B cell (primary cell): ENCODE results near the gene AQP10. TPM values are rescaled to one million over a fixed set of nuclear protein-coding genes. Genes with fewer than 3 reads are reported as not detected.
"Not testable (repeated sequence)": the region's sequence is repeated elsewhere in the genome, so short reads cannot be mapped to it uniquely, and the experiment has no call there.

ENCODE experiments used
- ATAC-seq: fragments of 200-7000 bp; cut with Tn5 transposase; one replicate; pipeline ENCODE4 v1.10.0; 2021; ENCODE audit warnings: low read depth, mild to moderate bottlenecking, moderate number of reproducible peaks, moderate library complexity
- CTCF ChIA-PET: fragments of 350-600 bp; sonication (Branson Sonifier 250); formaldehyde crosslinking; loops from one replicate; lab custom pipeline; 2021; ENCODE audit warnings: antibody characterized with exemption, inconsistent platforms; lab: Charles Lee
- POLR2A ChIA-PET: fragments of 350-600 bp; sonication (Branson Sonifier 250); formaldehyde crosslinking; loops from one replicate; lab custom pipeline; 2021; ENCODE audit warnings: antibody characterized with exemption; lab: Charles Lee
- DNase-seq: peaks from one replicate; pipeline ENCODE4 v3.0.0; 2013
- H2AFZ ChIP-seq: 2 replicates; pipeline ENCODE4 v1.6.1; 2012; ENCODE audit warnings: mild to moderate bottlenecking, low read depth, low read length; ENCODE audit not compliant: insufficient read depth, poor library complexity, severe bottlenecking
- H3K27ac ChIP-seq, 2 donors: 1 replicate in 1 of 2; 2 replicates in 1 of 2; pipeline ENCODE4 v1.5.1; 2012 to 2013; ENCODE audit warnings: low read length in 2 of 2, mild to moderate bottlenecking in 2 of 2, moderate library complexity in 1 of 2
- H3K27me3 ChIP-seq, 4 experiments: fragments of 200-600 bp in 1 of 4; sonication (generic) in 1 of 4; replicated peaks in 1 of 4; 1 replicate in 2 of 4; 2 replicates in 2 of 4; pipeline versions ENCODE4 v1.6.1 to v1.7.0; 2013 to 2016; ENCODE audit warnings: low read length in 3 of 4, mild to moderate bottlenecking in 2 of 4, mixed read lengths in 1 of 4, moderate library complexity in 1 of 4; ENCODE audit not compliant: insufficient read depth in 4 of 4, control insufficient read depth in 3 of 4; ENCODE audit errors: control extremely low read depth in 1 of 4
- H3K36me3 ChIP-seq, 2 experiments: replicated peaks in 1 of 2; 1 replicate in 1 of 2; 2 replicates in 1 of 2; pipeline versions ENCODE4 v1.6.1 to v1.7.1; 2013; ENCODE audit warnings: low read length in 1 of 2; ENCODE audit not compliant: insufficient read depth in 2 of 2, control insufficient read depth in 1 of 2; ENCODE audit errors: control extremely low read depth in 1 of 2, extremely low read depth in 1 of 2
- H3K4me1 ChIP-seq, 2 donors: fragments of 200-600 bp in 1 of 2; sonication (generic) in 1 of 2; 1 replicate in 1 of 2; 2 replicates in 1 of 2; pipeline versions ENCODE4 v1.5.1 to v1.6.1; 2013 to 2017; ENCODE audit warnings: low read length in 2 of 2; ENCODE audit not compliant: control insufficient read depth in 2 of 2, insufficient read depth in 2 of 2
- H3K4me2 ChIP-seq: replicated peaks from 2 replicates; pipeline ENCODE3; 2012; ENCODE audit warnings: mild to moderate bottlenecking, low read depth, low read length; ENCODE audit not compliant: poor library complexity, severe bottlenecking
- H3K4me3 ChIP-seq, 5 experiments: fragments of 200-600 bp in 1 of 5; sonication (generic) in 1 of 5; 1 replicate in 3 of 5; 2 replicates in 2 of 5; pipeline versions ENCODE4 v1.5.1 to v1.7.0; 2011 to 2016; ENCODE audit warnings: low read length in 4 of 5, mild to moderate bottlenecking in 4 of 5, low read depth in 2 of 5, control low read depth in 1 of 5, moderate library complexity in 1 of 5; ENCODE audit not compliant: insufficient read depth in 1 of 5; ENCODE audit errors: control extremely low read depth in 1 of 5, extremely low read depth in 1 of 5
- H3K79me2 ChIP-seq: fragments of 200-600 bp; sonication (generic); one replicate; pipeline ENCODE4 v1.6.0; 2016; ENCODE audit warnings: low read length; ENCODE audit not compliant: control insufficient read depth, insufficient read depth
- H3K9ac ChIP-seq: fragments of 200-600 bp; sonication (generic); 2 replicates; pipeline ENCODE4 v1.6.1; 2017; ENCODE audit warnings: mild to moderate bottlenecking, low read length, moderate library complexity
- H3K9me3 ChIP-seq, 3 donors: one replicate each; pipeline versions ENCODE4 v1.6.1 to v1.7.1; 2013; ENCODE audit warnings: low read length in 2 of 3; ENCODE audit not compliant: control insufficient read depth in 2 of 3, insufficient read depth in 1 of 3; ENCODE audit errors: control extremely low read depth in 1 of 3
- H4K20me1 ChIP-seq: 2 replicates; pipeline ENCODE4 v1.6.0; 2012; ENCODE audit warnings: mild to moderate bottlenecking, low read length; ENCODE audit not compliant: insufficient read depth, control insufficient read depth, poor library complexity, severe bottlenecking
- H3K27ac Mint-ChIP-seq: one replicate; pipeline ENCODE4 v1.8.0; 2021; ENCODE audit warnings: mixed read lengths
- H3K27me3 Mint-ChIP-seq: one replicate; pipeline ENCODE4 v1.8.0; 2021; ENCODE audit warnings: mixed read lengths
- H3K4me1 Mint-ChIP-seq: one replicate; pipeline ENCODE4 v1.8.0; 2021; ENCODE audit warnings: mixed read lengths
- H3K4me3 Mint-ChIP-seq: one replicate; pipeline ENCODE4 v1.8.0; 2021; ENCODE audit warnings: mixed read lengths
- H3K9me3 Mint-ChIP-seq: one replicate; pipeline ENCODE4 v1.8.0; 2022; ENCODE audit warnings: mixed read lengths; ENCODE audit not compliant: insufficient read depth
- EZH2 ChIP-seq: IDR thresholded peaks from 2 replicates; pipeline ENCODE4 v1.6.1; 2012; ENCODE audit warnings: borderline replicate concordance, low read depth, mild to moderate bottlenecking, moderate library complexity, low read length; ENCODE audit not compliant: insufficient read depth, poor library complexity, severe bottlenecking
- WGBS: methylation state at CpG from one replicate; pipeline ENCODE4 v1.1.5; 2013; ENCODE audit warnings: missing lambda C conversion rate; ENCODE audit not compliant: insufficient coverage; 5-methylcytosine and 5-hydroxymethylcytosine counted together
- intact Hi-C: fragments of 100-400 bp; cut with micrococcal nuclease; formaldehyde crosslinking; loops from one replicate; pipeline ENCODE4 v1.10.0; 2022
- polyA plus RNA-seq: library from polyadenylated mRNA; depleted of rRNA; stranded (reverse); fragments of >200 nt; gene quantifications from 2 replicates; pipeline ENCODE4 v1.2.3, GENCODE V29; 2012
- total RNA-seq, 2 donors: library from RNA; stranded (reverse); fragments of 120-200 nt in 1 of 2; gene quantifications; 1 replicate in 1 of 2; 2 replicates in 1 of 2; pipeline versions ENCODE4 v1.2.3 to v1.2.4, GENCODE V29; 2013 to 2022
- TF ChIP-seq, protein P1 (sequence below): fragments of 200-600 bp; IDR thresholded peaks from one replicate; pipeline ENCODE4 v1.8.0; 2022; ENCODE audit warnings: antibody characterized with exemption, mild to moderate bottlenecking

The AQP10 gene
- total and polyA plus RNA-seq, 2 donors (not counting 1 experiment from before 2014, with no cell fraction given) = 0.06 TPM; not detected in 1

DNA sequence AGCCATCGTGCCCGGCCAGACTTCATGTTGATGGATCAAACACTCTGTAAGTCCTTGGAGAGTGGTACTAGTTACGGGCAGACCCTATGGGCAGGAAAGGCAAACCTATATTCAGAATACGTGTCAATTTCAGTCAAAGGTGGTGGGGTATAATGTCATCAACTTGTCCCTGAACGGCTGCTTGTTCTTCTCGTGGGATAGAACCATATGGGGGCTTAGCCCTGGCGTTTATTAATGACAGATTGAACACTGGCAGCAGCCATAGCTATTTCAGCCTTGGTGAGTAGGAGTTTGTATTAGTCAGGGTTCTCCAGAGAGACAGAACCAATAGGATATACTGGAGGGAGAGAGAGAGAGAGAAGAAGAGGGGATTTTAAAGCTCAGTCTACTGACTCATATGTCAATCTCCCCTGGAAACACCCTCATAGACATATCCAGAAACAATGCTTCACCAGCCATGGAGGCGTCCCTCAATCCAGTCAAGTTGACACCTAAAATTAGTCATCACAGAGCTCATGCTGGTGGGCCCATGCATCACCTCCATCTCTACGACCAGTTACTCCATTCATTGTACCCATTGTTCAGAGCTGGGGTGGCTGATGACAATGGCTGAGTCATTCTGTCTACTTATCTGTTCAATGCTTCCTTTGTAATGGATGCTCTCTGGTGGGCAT, 16.1 kb upstream of the AQP10 start:
- Histone ChIP-seq H3K27ac (no peak overlapping the region), H3K27me3 (no peaks in the 10 kb centered on the region), H2AFZ (no peak overlapping the region), H3K4me1 (no peaks in the 10 kb centered on the region), H4K20me1 (no peaks in the 10 kb centered on the region), H3K9me3 (peaks cover 0 to 7% (median 0%) of the 10 kb centered on the region in 3 donors), H3K9ac (no peak overlapping the region), H3K36me3 (no peaks in the 10 kb centered on the region), H3K4me2 (no peak overlapping the region), H3K4me3 (no peak overlapping the region), H3K79me2 (no peaks in the 10 kb centered on the region)
- Mint-ChIP-seq H3K9me3 (no peaks in the 10 kb centered on the region), H3K27ac (no peak overlapping the region), H3K27me3 (peaks cover 10% of the 10 kb centered on the region), H3K4me1 (no peaks in the 10 kb centered on the region), H3K4me3 (no peak overlapping the region)
- DNase-seq (no peak), ATAC-seq (no peak)
- 59% methylated on average over 4 of the region's 9 CpGs for WGBS
- intact Hi-C loops = no loop called here
- ChIA-PET CTCF (no interaction called here), POLR2A (no interaction called here)
- no peak for TF ChIP-seq EZH2
- TF ChIP-seq, protein P1, sequence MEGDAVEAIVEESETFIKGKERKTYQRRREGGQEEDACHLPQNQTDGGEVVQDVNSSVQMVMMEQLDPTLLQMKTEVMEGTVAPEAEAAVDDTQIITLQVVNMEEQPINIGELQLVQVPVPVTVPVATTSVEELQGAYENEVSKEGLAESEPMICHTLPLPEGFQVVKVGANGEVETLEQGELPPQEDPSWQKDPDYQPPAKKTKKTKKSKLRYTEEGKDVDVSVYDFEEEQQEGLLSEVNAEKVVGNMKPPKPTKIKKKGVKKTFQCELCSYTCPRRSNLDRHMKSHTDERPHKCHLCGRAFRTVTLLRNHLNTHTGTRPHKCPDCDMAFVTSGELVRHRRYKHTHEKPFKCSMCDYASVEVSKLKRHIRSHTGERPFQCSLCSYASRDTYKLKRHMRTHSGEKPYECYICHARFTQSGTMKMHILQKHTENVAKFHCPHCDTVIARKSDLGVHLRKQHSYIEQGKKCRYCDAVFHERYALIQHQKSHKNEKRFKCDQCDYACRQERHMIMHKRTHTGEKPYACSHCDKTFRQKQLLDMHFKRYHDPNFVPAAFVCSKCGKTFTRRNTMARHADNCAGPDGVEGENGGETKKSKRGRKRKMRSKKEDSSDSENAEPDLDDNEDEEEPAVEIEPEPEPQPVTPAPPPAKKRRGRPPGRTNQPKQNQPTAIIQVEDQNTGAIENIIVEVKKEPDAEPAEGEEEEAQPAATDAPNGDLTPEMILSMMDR = no peak

DNA sequence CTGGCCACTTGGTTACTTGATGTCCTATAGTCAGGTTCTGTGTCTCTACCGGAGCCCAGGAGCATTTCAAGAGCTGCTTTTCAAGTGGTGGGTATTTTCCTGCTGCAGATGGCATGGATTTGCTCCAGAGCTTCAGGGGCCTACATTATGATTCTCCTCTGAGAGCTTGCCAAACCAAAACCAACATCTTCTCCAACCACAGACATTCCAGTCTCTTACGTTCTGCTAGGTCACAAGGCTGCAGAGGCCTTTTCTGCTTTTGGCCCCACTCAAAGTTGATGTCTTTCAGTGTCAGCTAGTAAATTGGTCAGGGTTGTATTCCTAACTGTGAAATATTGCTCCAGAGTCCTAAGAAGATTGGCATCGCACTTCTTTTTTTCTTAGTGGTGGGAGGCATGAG, 14.7 kb upstream of the AQP10 start:
- Histone ChIP-seq H3K4me3 (no peak overlapping the region), H3K79me2 (no peaks in the 10 kb centered on the region), H3K4me1 (no peaks in the 10 kb centered on the region), H3K9ac (no peak overlapping the region), H3K27ac (no peak overlapping the region), H3K36me3 (no peaks in the 10 kb centered on the region), H4K20me1 (no peaks in the 10 kb centered on the region), H3K4me2 (no peak overlapping the region), H3K9me3 (peaks cover 0 to 7% (median 0%) of the 10 kb centered on the region in 3 donors), H3K27me3 (no peaks in the 10 kb centered on the region), H2AFZ (no peak overlapping the region)
- 100% methylated on average over 1 of the region's 3 CpGs for WGBS
- POLR2A ChIA-PET = no interaction called here
- no peak overlapping the region for H3K4me3 Mint-ChIP-seq
- no peak for ATAC-seq
- H3K27ac Mint-ChIP-seq = no peak overlapping the region
- TF ChIP-seq EZH2 = no peak
- TF ChIP-seq, protein P1 = no peak
- intact Hi-C loops = no loop called here
- no peaks in the 10 kb centered on the region for H3K9me3 Mint-ChIP-seq
- peaks cover 10% of the 10 kb centered on the region for H3K27me3 Mint-ChIP-seq
- no peaks in the 10 kb centered on the region for H3K4me1 Mint-ChIP-seq
- DNase-seq = no peak
- CTCF ChIA-PET = interaction anchor here (0.8 kb wide), 1 partner anchor 29 kb away, joined by 3 read pairs; no protein-coding TSS in a partner anchor

DNA sequence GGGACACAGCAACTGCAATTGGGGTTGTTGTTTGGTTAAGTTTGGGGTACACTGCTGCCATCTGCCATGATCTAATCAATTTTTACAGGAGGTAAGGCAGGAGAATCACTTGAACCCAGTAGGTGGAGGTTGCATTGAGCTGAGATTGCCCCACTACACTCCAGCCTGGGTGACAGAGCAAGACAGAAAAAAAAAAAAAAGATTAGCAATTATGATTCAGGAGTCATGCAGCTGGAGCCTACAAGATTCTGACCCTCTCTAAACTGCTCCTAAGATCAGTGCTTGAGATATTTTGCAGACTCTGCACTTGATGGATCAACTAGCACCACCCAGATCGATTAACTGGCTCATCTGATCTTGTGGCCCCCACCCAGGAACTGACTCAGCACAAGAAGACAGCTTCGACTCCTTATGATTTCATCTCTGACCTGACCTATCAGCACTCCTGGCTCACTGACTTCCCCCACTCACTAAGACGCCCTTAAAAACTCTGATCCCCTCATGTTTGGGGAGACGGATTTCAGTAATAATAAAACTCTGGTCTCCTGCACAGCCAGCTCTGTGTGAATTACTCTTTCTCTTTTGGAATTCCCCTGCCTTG, 13.1 kb upstream of the AQP10 start:
- H3K4me3 Mint-ChIP-seq, H3K4me3 ChIP-seq, H3K27ac ChIP-seq, H3K4me2 ChIP-seq, H3K36me3 ChIP-seq, H3K9me3 ChIP-seq, H3K27me3 Mint-ChIP-seq, H3K4me1 Mint-ChIP-seq, DNase-seq, H3K9me3 Mint-ChIP-seq, ATAC-seq, H3K4me1 ChIP-seq, H3K79me2 ChIP-seq, H3K27me3 ChIP-seq, H3K9ac ChIP-seq, intact Hi-C loops, H3K27ac Mint-ChIP-seq, H4K20me1 ChIP-seq, H2AFZ ChIP-seq, POLR2A ChIA-PET: not testable (repeated sequence)
- CTCF ChIA-PET = interaction anchor here (0.6 to 1.1 kb wide), 2 partner anchors 27 to 36 kb away, joined by 3 read pairs; no protein-coding TSS in a partner anchor
- 64% methylated on average over 1 of the region's 4 CpGs for WGBS
